ENCODE data around the gene ERG28. TPM values are rescaled to one million over a fixed set of nuclear protein-coding genes. Genes with fewer than 3 reads are reported as not detected.
"Not testable (repeated sequence)": the region's sequence is repeated elsewhere in the genome, so short reads cannot be mapped to it uniquely, and the experiment has no call there.

ERG28 gene
- total RNA-seq, 5 donors from 2014 or later (not counting 1 experiment from before 2014, with no cell fraction given): 9.8 to 14.4 (median 12.3) TPM

- ChIA-PET POLR2A (no interaction called here), CTCF (interaction anchor here in 1 of 2 donors (0.6 to 1.2 kb wide), 4 partner anchors 9 to 348 kb away, joined by 3 to 7 read pairs (median 4); no protein-coding TSS in a partner anchor)
- no peaks in the 10 kb centered on the region for H3K4me1 Mint-ChIP-seq
- H3K4me3 ChIP-seq (ENCODE audit: control insufficient read depth in 1 of 2, extremely low read depth in 1 of 2, low read length in 1 of 2): no peak overlapping the region
- H3K4me3 Mint-ChIP-seq: no peak overlapping the region
- DNase-seq (no peak), ATAC-seq (replicated peaks in 1 of 4) (no peak)
- no peaks in the 10 kb centered on the region for H3K9me3 Mint-ChIP-seq
- no peaks in the 10 kb centered on the region for H3K9me3 ChIP-seq
- H3K36me3 ChIP-seq (ENCODE audit: control insufficient read depth in 2 of 2, extremely low read depth in 1 of 2, insufficient read depth in 1 of 2, low read length in 1 of 2): peaks cover 3 to 23% of the 10 kb centered on the region in 2 donors
- no peak overlapping the region for H3K27ac Mint-ChIP-seq
- peaks cover 53% of the 10 kb centered on the region for H3K36me3 Mint-ChIP-seq
- no CpG with 5 or more reads among the region's 2 CpGs for WGBS (ENCODE audit: insufficient coverage)
- H3K27me3 Mint-ChIP-seq: no peaks in the 10 kb centered on the region
- H3K27me3 ChIP-seq (replicated peaks in 1 of 2; ENCODE audit: control insufficient read depth in 2 of 2, extremely low read depth in 1 of 2, insufficient read depth in 2 of 2, low read length in 1 of 2): no peaks in the 10 kb centered on the region
- H3K4me1 ChIP-seq (ENCODE audit: control insufficient read depth in 1 of 2, extremely low read depth in 1 of 2, insufficient read depth in 2 of 2, low read length in 2 of 2): no peaks in the 10 kb centered on the region
- H3K27ac ChIP-seq (ENCODE audit: low read length): no peak overlapping the region
Observed at GRCh38 chr14:75702122-75702521, 41.4 kb upstream of the ERG28 start.

- H3K9me3 Mint-ChIP-seq: no peaks in the 10 kb centered on the region
- Histone ChIP-seq H3K9me3 (no peaks in the 10 kb centered on the region), H3K27me3 (replicated peaks in 1 of 2; ENCODE audit: control insufficient read depth in 2 of 2, extremely low read depth in 1 of 2, insufficient read depth in 2 of 2, low read length in 1 of 2) (no peaks in the 10 kb centered on the region), H3K4me3 (ENCODE audit: control insufficient read depth in 1 of 2, extremely low read depth in 1 of 2, low read length in 1 of 2) (no peak overlapping the region), H3K4me1 (ENCODE audit: control insufficient read depth in 1 of 2, extremely low read depth in 1 of 2, insufficient read depth in 2 of 2, low read length in 2 of 2) (no peaks in the 10 kb centered on the region), H3K36me3 (ENCODE audit: control insufficient read depth in 2 of 2, extremely low read depth in 1 of 2, insufficient read depth in 1 of 2, low read length in 1 of 2) (peaks cover 3 to 22% of the 10 kb centered on the region in 2 donors), H3K27ac (ENCODE audit: low read length) (no peak overlapping the region)
- no peak for DNase-seq
- ChIA-PET POLR2A (no interaction called here), CTCF (no interaction called here)
- H3K27ac Mint-ChIP-seq: no peak overlapping the region
- no peak for ATAC-seq (replicated peaks in 1 of 4)
- 100% methylated on average over 3 of the region's 6 CpGs for WGBS (ENCODE audit: insufficient coverage)
- no peaks in the 10 kb centered on the region for H3K27me3 Mint-ChIP-seq
- H3K4me3 Mint-ChIP-seq: no peak overlapping the region
- H3K36me3 Mint-ChIP-seq: peaks cover 60% of the 10 kb centered on the region
- H3K4me1 Mint-ChIP-seq: no peaks in the 10 kb centered on the region
Observed at GRCh38 chr14:75700295-75700694, 39.6 kb upstream of the ERG28 start.

DNA sequence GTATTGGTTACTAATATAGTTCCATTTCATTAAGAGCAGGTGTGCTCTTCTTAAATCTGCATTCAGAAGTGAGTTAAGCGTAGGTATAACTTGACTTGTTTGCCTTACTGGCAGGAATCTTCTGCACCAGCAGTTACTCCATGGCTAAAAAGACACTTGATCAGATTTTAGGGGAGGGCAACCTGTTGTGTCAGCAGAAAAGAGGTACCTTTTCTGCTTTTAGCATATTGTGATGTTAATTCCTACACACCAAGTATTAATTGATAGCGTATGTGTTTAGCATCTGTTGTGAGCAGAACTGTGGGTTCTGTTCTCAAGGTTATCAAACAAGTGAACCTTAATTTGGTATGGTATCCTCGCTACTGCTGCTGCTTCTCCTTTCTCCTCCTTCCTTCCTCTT, 38.7 kb upstream of the ERG28 start:
- Histone ChIP-seq H3K27ac (ENCODE audit: low read length) (no peak overlapping the region), H3K4me1 (ENCODE audit: control insufficient read depth in 1 of 2, extremely low read depth in 1 of 2, insufficient read depth in 2 of 2, low read length in 2 of 2) (no peaks in the 10 kb centered on the region), H3K27me3 (replicated peaks in 1 of 2; ENCODE audit: control insufficient read depth in 2 of 2, extremely low read depth in 1 of 2, insufficient read depth in 2 of 2, low read length in 1 of 2) (no peaks in the 10 kb centered on the region), H3K9me3 (no peaks in the 10 kb centered on the region), H3K36me3 (ENCODE audit: control insufficient read depth in 2 of 2, extremely low read depth in 1 of 2, insufficient read depth in 1 of 2, low read length in 1 of 2) (peaks cover 3 to 22% of the 10 kb centered on the region in 2 donors), H3K4me3 (ENCODE audit: control insufficient read depth in 1 of 2, extremely low read depth in 1 of 2, low read length in 1 of 2) (no peak overlapping the region)
- ChIA-PET CTCF (interaction anchor here in 1 of 2 donors (0.5 kb wide), 1 partner anchor 1394 kb away, joined by 4 read pairs; no protein-coding TSS in a partner anchor), POLR2A (no interaction called here)
- no peaks in the 10 kb centered on the region for H3K27me3 Mint-ChIP-seq
- H3K36me3 Mint-ChIP-seq: peaks cover 65% of the 10 kb centered on the region
- no peaks in the 10 kb centered on the region for H3K4me1 Mint-ChIP-seq
- H3K4me3 Mint-ChIP-seq: no peak overlapping the region
- WGBS (ENCODE audit: insufficient coverage): no CpG with 5 or more reads among the region's 3 CpGs
- DNase-seq (no peak), ATAC-seq (replicated peaks in 1 of 4) (no peak)
- H3K27ac Mint-ChIP-seq: no peak overlapping the region
- H3K9me3 Mint-ChIP-seq: peaks cover 0 to 7% (median 6%) of the 10 kb centered on the region in 3 donors

GRCh38 chr14:75697918-75698317, 37.2 kb upstream of the ERG28 start:
- Mint-ChIP-seq H3K36me3 (peaks cover 76% of the 10 kb centered on the region), H3K4me1 (no peaks in the 10 kb centered on the region), H3K27ac (no peak overlapping the region), H3K27me3 (no peaks in the 10 kb centered on the region), H3K9me3 (peaks cover 0 to 12% (median 6%) of the 10 kb centered on the region in 3 donors), H3K4me3 (no peak overlapping the region)
- ChIA-PET POLR2A (no interaction called here), CTCF (no interaction called here)
- no peak overlapping the region for H3K27ac ChIP-seq (ENCODE audit: low read length)
- no peak overlapping the region for H3K4me3 ChIP-seq (ENCODE audit: control insufficient read depth in 1 of 2, extremely low read depth in 1 of 2, low read length in 1 of 2)
- no peak for DNase-seq
- 100% methylated on average over 1 of the region's 2 CpGs for WGBS (ENCODE audit: insufficient coverage)
- H3K36me3 ChIP-seq (ENCODE audit: control insufficient read depth in 2 of 2, extremely low read depth in 1 of 2, insufficient read depth in 1 of 2, low read length in 1 of 2): peaks cover 2 to 23% of the 10 kb centered on the region in 2 donors
- H3K9me3 ChIP-seq: no peaks in the 10 kb centered on the region
- H3K4me1 ChIP-seq (ENCODE audit: control insufficient read depth in 1 of 2, extremely low read depth in 1 of 2, insufficient read depth in 2 of 2, low read length in 2 of 2): no peaks in the 10 kb centered on the region
- ATAC-seq (replicated peaks in 1 of 4): no peak
- H3K27me3 ChIP-seq (replicated peaks in 1 of 2; ENCODE audit: control insufficient read depth in 2 of 2, extremely low read depth in 1 of 2, insufficient read depth in 2 of 2, low read length in 1 of 2): no peaks in the 10 kb centered on the region

- WGBS (ENCODE audit: insufficient coverage): no CpG with 5 or more reads among the region's 1 CpG
- Mint-ChIP-seq H3K9me3 (peaks cover 0 to 12% (median 6%) of the 10 kb centered on the region in 3 donors), H3K27ac (peak overlapping the region in 1 of 2 donors; percentile 44), H3K27me3 (no peaks in the 10 kb centered on the region), H3K4me3 (no peak overlapping the region), H3K4me1 (no peaks in the 10 kb centered on the region), H3K36me3 (peaks cover 81% of the 10 kb centered on the region)
- no peak for ATAC-seq (replicated peaks in 1 of 4)
- ChIA-PET CTCF (no interaction called here), POLR2A (no interaction called here)
- Histone ChIP-seq H3K36me3 (ENCODE audit: control insufficient read depth in 2 of 2, extremely low read depth in 1 of 2, insufficient read depth in 1 of 2, low read length in 1 of 2) (peaks cover 0 to 22% of the 10 kb centered on the region in 2 donors), H3K9me3 (no peaks in the 10 kb centered on the region), H3K4me1 (ENCODE audit: control insufficient read depth in 1 of 2, extremely low read depth in 1 of 2, insufficient read depth in 2 of 2, low read length in 2 of 2) (no peaks in the 10 kb centered on the region), H3K27ac (ENCODE audit: low read length) (no peak overlapping the region), H3K4me3 (ENCODE audit: control insufficient read depth in 1 of 2, extremely low read depth in 1 of 2, low read length in 1 of 2) (no peak overlapping the region), H3K27me3 (replicated peaks in 1 of 2; ENCODE audit: control insufficient read depth in 2 of 2, extremely low read depth in 1 of 2, insufficient read depth in 2 of 2, low read length in 1 of 2) (no peaks in the 10 kb centered on the region)
- no peak for DNase-seq
Observed at GRCh38 chr14:75697386-75697785, 36.7 kb upstream of the ERG28 start.

- WGBS (ENCODE audit: insufficient coverage): 96% methylated on average over 4 of the region's 6 CpGs
- H3K9me3 ChIP-seq; H3K27ac Mint-ChIP-seq; POLR2A ChIA-PET; CTCF ChIA-PET; H3K27ac ChIP-seq (ENCODE audit: low read length); DNase-seq; H3K27me3 Mint-ChIP-seq; H3K27me3 ChIP-seq (replicated peaks in 1 of 2; ENCODE audit: control insufficient read depth in 2 of 2, extremely low read depth in 1 of 2, insufficient read depth in 2 of 2, low read length in 1 of 2); ATAC-seq (replicated peaks in 1 of 4); H3K4me3 Mint-ChIP-seq; H3K4me3 ChIP-seq (ENCODE audit: control insufficient read depth in 1 of 2, extremely low read depth in 1 of 2, low read length in 1 of 2); H3K4me1 ChIP-seq (ENCODE audit: control insufficient read depth in 1 of 2, extremely low read depth in 1 of 2, insufficient read depth in 2 of 2, low read length in 2 of 2); H3K4me1 Mint-ChIP-seq: not testable (repeated sequence)
- peaks cover 9 to 24% of the 10 kb centered on the region in 2 donors for H3K36me3 ChIP-seq (ENCODE audit: control insufficient read depth in 2 of 2, extremely low read depth in 1 of 2, insufficient read depth in 1 of 2, low read length in 1 of 2)
- peaks cover 0 to 12% (median 6%) of the 10 kb centered on the region in 3 donors for H3K9me3 Mint-ChIP-seq
- peaks cover 80% of the 10 kb centered on the region for H3K36me3 Mint-ChIP-seq
Observed at GRCh38 chr14:75695025-75695424, 34.3 kb upstream of the ERG28 start.

DNA sequence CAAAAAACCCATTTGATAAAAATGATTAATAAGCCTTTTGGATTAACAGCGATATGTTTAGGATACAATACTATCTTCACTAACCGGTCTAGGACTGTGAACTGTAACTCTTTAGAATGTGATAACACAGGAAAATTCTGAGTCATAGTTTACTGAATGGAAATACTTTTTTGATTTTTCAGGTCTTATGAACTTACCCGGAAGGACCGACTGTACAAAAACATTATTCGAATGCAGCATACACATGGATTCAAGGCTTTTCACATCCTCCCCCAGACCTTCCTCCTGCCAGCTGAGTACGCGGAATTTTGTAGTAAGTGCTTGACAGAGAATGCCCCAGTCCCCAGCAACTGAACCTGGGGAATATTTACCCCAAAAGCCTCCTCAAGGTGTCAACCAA, 29.3 kb upstream of the ERG28 start:
- peaks cover 68% of the 10 kb centered on the region for H3K36me3 Mint-ChIP-seq
- no peak overlapping the region for H3K4me3 ChIP-seq (ENCODE audit: control insufficient read depth in 1 of 2, extremely low read depth in 1 of 2, low read length in 1 of 2)
- H3K4me1 Mint-ChIP-seq: no peaks in the 10 kb centered on the region
- CTCF ChIA-PET: no interaction called here
- H3K27me3 Mint-ChIP-seq: no peaks in the 10 kb centered on the region
- no peaks in the 10 kb centered on the region for H3K27me3 ChIP-seq (replicated peaks in 1 of 2; ENCODE audit: control insufficient read depth in 2 of 2, extremely low read depth in 1 of 2, insufficient read depth in 2 of 2, low read length in 1 of 2)
- H3K27ac Mint-ChIP-seq: no peak overlapping the region
- peaks cover 0 to 9% (median 6%) of the 10 kb centered on the region in 3 donors for H3K9me3 Mint-ChIP-seq
- ATAC-seq (replicated peaks in 1 of 4) (no peak), DNase-seq (no peak)
- no peak overlapping the region for H3K27ac ChIP-seq (ENCODE audit: low read length)
- no peak overlapping the region for H3K4me3 Mint-ChIP-seq
- H3K36me3 ChIP-seq (ENCODE audit: control insufficient read depth in 2 of 2, extremely low read depth in 1 of 2, insufficient read depth in 1 of 2, low read length in 1 of 2): peaks cover 9 to 19% of the 10 kb centered on the region in 2 donors
- H3K4me1 ChIP-seq (ENCODE audit: control insufficient read depth in 1 of 2, extremely low read depth in 1 of 2, insufficient read depth in 2 of 2, low read length in 2 of 2): no peaks in the 10 kb centered on the region
- POLR2A ChIA-PET: no interaction called here
- no peaks in the 10 kb centered on the region for H3K9me3 ChIP-seq
- 40% methylated on average over 2 of the region's 7 CpGs for WGBS (ENCODE audit: insufficient coverage)
